HG02884 (cell line): ENCODE data around the gene TMCC3.
A peak's percentile ranks its signal among the peaks of the same experiment; 100 is the strongest.

ENCODE experiments used
- ATAC-seq: cut with Tn5 transposase; IDR thresholded peaks from one replicate; pipeline ENCODE4 v1.9.1; 2021; ENCODE audit warnings: mild to moderate bottlenecking, moderate library complexity; ENCODE audit not compliant: unreplicated experiment

Gene TMCC3

GRCh38 chr12:94673496-94673895 is 23.1 kb upstream of the TMCC3 start:
- ATAC-seq: no peak

DNA sequence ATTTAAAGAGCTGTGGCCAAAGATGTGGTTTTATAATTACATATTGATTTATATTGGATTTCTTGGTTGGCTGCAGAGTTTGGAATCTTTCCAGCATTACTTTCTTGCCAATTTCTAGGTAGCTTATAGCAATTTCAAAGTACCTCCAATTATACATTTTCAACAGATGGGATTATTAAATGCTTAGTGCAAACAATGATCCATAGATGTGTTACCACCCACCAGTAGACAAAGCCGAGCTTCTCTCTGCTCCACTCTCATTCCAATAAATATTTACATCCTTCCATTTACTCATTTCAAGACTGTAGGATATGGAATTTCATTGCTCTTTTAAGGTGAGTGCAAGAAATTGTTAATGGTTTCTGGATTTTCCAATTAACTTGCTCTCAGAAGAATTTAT is 21.6 kb upstream of the TMCC3 start:
- ATAC-seq: no peak

DNA sequence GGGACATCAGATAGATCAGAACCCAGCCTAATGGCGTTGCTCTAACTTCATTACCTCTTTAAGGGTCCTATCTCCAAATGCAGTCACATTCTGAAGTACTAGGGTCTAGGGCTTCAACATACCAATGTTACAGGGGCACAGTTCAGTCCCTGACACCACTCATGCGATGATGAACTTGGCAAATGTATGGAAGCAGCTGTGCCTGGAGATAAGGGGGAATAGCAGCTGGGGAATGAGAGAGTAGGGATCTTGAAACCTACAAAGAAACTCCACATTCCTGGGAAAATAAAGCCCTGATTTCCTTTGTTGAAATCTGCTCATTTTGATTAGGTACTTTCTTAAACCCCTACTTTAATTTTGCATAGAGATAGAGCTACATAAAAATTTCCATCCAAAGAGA is 20.5 kb upstream of the TMCC3 start:
- ATAC-seq: no peak

- no peak for ATAC-seq
Observed at GRCh38 chr12:94670075-94670474, 19.7 kb upstream of the TMCC3 start.

GRCh38 chr12:94667031-94667540 is 16.7 kb upstream of the TMCC3 start:
- no peak for ATAC-seq

DNA sequence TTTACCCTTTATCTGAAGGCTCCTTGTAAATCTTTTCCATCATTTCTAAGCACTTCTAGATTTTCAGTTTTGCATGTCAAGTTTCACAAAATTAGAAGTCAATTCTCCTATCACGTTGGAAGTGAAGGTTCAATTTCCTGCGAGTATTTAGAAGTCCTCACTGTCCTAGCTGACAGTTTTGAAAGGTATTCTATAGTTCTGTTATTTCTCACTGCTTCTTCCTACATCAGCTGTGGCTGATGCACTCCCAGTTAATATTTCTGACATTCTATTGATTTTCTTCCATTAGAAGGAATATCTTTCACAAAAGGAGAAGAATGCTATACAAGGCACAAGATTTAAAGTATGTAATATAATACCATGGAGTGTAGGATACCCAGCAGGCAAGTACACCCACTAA is 15.8 kb upstream of the TMCC3 start:
- ATAC-seq: no peak

GRCh38 chr12:94663702-94664101 is 13.3 kb upstream of the TMCC3 start:
- ATAC-seq: no peak

DNA sequence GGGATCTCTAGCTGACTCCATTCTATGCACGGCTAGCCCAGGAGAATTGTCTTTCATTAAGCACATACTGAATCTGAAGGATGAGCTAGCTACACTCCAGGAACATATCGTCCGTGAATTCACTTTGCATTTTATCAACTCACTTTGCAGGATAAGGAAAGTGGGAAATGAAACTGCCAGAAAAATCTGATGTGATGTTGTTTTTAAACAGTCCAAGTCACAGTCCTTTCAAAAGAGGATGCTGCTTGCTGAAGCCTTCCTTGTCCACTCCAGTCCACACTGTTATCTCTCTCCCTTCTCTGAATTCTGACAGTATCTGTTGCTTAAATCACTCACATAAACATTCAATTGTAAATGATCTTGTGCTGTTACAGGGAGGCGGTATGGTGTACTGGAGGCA is 12.7 kb upstream of the TMCC3 start:
- no peak for ATAC-seq

- no peak for ATAC-seq
Observed at GRCh38 chr12:94660436-94660835, 10.1 kb upstream of the TMCC3 start.

DNA sequence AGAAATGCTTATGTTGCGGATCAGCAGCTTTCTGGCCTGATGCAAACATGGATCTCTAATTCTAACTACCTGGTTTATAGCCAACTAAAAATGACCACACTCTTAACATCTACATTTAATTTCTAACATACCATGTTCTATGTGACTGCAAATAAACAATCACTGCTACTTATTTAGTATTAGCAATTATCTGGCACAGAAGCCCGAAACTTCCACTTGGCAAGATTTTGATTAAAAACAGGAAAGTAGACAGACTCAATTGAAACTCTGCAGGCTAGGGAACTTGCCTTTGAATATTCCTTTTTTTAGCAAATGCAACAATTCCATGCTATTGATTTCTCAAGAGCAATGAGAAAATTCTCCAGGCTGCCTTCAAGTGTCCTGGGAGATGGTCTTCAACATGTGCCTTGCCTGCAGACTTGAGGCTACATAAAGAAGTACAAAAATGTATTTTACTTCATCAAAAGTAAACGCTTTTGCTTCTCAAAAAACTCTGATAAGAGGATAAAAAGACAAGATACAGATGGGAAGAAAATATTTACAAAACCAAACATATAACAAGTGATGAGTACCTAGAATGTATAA is 9.1 kb upstream of the TMCC3 start:
- no peak for ATAC-seq

GRCh38 chr12:94658931-94659330 is 8.6 kb upstream of the TMCC3 start:
- ATAC-seq: no peak

DNA sequence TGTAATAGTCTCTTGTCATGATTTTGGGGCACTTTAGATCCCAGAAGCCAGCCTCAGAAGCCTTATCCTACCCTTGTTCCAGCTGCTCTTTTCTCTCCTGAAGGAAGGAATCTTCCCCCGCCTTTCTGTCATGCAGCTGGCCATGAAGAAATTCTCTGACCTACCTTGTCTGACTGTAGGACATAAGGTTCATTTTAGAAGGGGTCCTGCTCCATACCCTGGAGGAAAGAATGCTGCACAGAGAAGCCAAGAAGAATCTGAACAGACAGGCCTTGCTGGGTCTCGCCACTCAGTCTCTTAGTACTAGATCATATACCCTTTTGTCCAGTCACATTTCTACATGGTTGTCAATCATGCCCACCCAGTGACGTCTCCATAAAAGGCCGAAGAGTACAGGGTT is 6.2 kb upstream of the TMCC3 start:
- no peak for ATAC-seq

DNA sequence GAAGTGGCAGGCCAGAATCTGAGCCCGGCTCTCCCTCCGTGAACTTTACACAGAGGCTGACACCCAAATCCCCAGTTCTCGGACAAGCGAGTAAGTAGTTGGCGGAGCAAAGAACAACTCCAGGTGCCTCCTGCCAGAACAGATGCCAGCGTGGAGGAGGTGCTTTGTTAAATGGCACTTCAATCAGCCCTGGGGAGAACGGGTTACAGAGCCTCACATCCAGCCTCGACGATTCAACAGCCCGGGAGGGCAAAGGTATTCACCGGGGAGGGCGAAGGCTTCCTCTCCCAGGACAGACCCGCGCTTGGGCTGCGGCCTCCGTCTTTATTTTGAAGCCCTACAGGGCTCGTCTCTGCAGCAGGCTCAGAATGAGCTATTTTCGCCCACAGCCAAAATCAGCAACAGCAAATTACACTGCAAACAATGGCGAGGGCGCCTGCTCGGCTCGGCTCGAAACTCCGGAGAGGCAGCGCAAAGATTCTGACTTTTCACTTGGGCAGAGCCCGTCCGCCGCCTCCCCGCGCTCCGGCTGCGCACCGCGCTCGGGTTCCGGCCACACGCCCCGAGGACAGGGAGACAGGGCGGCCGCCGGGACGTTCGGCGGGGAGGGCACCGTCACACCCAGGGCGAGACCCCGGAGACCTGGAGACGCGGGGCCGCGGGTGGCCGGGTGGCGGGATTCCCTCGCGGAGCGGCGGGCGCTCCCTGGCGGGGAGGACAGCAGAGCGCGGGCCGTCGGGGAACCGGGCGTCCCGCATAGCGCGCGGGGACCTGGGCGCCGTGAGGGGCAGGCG is 811 bp downstream of the TMCC3 start:
- peak; percentile 43 for ATAC-seq

GRCh38 chr12:94648578-94648977 is 1.8 kb downstream of the TMCC3 start:
- no peak for ATAC-seq

DNA sequence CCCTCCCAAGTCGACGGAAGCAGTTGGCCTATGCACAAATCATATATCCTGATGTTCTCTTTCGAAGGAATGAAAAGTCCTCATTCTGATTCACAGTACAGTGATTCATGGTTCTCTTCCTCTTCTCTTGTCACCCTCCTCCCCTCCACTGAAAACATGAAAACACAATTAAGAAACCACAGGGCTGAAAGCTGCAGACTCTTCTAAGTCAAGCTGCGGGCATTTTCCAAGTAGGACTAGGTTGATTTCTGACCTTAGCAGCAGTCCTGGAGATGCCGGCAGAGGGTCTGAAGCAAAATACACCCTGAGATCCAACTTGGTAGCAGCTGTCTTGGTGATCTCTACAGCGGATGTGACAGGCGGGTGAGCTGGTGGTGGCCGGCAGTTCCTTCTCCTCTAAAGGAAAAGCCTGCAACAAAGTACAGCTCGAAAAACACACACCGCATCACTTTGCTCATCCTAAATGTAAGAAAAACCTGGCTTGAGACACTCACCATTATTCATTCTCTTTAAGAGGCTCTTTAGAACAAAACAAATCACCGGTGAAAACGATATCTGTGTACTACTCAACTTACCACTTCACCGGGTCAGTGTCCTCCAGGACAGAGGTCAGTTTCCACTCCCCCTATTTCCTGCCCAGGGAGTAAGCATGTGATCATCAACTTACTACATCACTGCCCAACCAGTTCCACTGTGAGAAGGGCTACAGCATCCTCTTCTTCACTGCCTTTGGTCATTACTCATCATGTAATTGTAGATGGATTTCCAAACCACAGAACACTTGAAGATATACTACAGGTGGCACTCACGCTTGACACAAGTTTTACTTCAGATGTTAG is 6.0 kb downstream of the TMCC3 start:
- no peak for ATAC-seq

DNA sequence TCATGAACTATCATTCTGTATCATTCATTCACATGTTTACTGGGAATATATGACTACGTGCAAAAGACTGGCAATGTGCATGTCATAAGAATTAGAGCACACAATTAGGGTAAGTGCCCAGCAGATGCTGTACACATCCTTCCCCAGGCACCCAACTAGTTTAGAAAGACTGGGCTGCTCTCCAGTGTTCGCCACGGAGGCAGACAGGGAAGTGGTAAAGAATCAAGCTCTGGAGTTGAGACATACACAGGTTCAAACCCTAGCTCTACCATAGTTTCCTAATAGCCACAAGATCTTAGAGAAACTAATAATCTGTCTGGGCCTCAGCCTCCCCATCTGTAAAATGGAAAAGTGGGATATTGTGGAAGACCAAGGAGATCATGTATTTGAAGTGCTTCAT is 6.8 kb downstream of the TMCC3 start:
- ATAC-seq: no peak

DNA sequence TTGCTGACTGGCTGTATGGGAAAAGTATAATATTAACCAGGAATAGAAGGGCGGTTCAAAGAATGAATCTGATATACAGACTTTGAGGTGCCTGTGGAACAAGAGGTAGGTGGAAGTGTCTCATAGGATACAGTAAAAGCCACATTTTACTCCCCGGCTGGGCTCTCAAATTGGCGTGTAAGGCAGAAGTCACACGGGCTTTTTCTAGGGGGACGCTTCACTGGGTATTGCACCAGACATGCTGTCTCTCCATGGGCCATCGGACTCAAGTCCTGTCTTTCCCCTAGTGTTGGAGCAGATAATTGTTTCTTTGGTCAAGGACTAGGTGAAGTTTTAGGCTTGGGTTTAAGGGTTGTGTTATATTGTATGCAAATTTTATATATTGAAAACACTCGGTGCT is 9.1 kb downstream of the TMCC3 start:
- ATAC-seq: no peak

GRCh38 chr12:94640134-94640928 is 10.0 kb downstream of the TMCC3 start:
- ATAC-seq: peak; percentile 80

- no peak for ATAC-seq
Observed at GRCh38 chr12:94638521-94638920, 11.8 kb downstream of the TMCC3 start.

- no peak for ATAC-seq
Observed at GRCh38 chr12:94637390-94638113, 12.8 kb downstream of the TMCC3 start.
